HG02885 (cell line): ENCODE measurements around the gene CDC42BPA.
A peak's percentile ranks its signal among the peaks of the same experiment; 100 is the strongest.

Source experiments
- ATAC-seq: cut with Tn5 transposase; IDR thresholded peaks from one replicate; pipeline ENCODE4 v1.9.1; 2021; ENCODE audit warnings: mild to moderate bottlenecking; ENCODE audit not compliant: unreplicated experiment, poor library complexity

The CDC42BPA gene

GRCh38 chr1:226942392-226942791 lies 375.9 kb downstream of the CDC42BPA start:
- no peak for ATAC-seq

GRCh38 chr1:226940806-226941067 lies 377.6 kb downstream of the CDC42BPA start:
- ATAC-seq: no peak

DNA sequence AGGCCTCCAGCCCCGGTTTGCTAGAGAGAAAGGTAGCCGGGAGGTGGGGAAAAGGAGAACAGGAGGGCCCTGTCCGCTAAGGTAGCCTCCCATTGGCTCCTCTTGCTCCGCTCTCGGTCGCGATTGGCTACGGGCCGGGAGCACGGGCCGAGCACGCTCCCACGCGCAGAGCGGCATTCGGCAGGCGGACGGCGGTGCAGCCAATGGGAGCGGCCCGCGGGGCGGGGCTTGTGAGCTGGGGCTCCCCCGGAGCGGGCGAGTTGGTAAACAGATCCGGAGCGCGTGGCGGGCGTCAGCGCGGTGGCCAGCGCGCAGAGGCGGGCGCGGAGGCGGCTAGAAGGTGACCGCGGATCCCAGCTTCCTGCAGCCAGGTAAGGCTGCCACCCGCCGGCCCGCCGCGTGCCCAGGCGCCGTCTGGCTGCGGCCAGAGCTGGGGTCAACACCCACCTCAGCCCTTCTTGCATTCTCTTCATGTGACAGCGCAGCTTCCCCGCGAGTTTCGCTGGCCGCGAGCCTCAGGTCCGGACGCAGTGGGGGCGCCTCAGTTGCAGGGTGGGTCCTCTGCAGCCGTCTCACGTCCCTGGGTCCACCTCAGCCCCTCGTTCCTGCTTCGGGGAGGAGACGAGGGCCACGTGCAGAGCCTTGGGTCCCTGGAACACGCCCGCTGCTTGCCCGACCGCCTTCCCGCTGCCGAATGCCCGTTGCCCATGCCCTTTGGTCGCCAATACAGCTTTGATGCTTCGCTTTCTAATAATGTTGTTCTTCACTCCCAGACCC lies 378.1 kb downstream of the CDC42BPA start, which contains the start of gene COQ8A:
Gene COQ8A, plus strand, starts transcription at position 266 of the 777 bp plus-strand sequence. CDS start 21,092 bp downstream, outside the sequence.
- peak; percentile 96 for ATAC-seq
